Measurements from ENCODE around the gene SVBP.

Gene SVBP

DNA sequence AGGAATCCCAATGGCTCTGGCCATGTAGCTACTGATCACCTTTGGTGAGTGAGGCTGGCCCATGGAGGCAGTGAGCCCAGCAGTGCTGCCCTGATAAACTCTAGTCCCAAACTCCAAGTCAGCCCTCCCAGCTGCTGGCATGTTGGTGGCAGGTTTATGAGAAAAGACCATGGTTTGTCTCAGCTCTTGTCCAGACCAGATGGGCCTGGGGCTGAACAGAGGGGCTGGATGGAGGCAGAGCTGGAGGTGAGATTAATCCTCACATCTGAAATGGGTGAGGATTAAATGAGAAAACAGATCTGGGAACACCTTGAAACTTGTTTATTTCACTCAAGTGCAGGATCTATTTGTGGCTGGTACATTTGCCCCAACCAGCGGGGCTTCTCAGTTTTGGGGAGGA lies 29.2 kb downstream of the SVBP start:
- H3K4me3 ChIP-seq (ENCODE audit: low read depth, low read length): no peak overlapping the region
- no peak for DNase-seq (ENCODE audit: low read depth)
- TF ChIP-seq, protein P1, sequence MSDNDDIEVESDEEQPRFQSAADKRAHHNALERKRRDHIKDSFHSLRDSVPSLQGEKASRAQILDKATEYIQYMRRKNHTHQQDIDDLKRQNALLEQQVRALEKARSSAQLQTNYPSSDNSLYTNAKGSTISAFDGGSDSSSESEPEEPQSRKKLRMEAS (IDR thresholded peaks at IDR 0.05; ENCODE audit: low read depth, low read length): no peak
- TF ChIP-seq MYC (IDR thresholded peaks at IDR 0.05; ENCODE audit: low read depth, low read length) (no peak), POLR2A (IDR thresholded peaks at IDR 0.05; ENCODE audit: extremely low read depth, insufficient read length) (no peak)
- TF ChIP-seq, protein P2, sequence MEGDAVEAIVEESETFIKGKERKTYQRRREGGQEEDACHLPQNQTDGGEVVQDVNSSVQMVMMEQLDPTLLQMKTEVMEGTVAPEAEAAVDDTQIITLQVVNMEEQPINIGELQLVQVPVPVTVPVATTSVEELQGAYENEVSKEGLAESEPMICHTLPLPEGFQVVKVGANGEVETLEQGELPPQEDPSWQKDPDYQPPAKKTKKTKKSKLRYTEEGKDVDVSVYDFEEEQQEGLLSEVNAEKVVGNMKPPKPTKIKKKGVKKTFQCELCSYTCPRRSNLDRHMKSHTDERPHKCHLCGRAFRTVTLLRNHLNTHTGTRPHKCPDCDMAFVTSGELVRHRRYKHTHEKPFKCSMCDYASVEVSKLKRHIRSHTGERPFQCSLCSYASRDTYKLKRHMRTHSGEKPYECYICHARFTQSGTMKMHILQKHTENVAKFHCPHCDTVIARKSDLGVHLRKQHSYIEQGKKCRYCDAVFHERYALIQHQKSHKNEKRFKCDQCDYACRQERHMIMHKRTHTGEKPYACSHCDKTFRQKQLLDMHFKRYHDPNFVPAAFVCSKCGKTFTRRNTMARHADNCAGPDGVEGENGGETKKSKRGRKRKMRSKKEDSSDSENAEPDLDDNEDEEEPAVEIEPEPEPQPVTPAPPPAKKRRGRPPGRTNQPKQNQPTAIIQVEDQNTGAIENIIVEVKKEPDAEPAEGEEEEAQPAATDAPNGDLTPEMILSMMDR (IDR thresholded peaks at IDR 0.05; ENCODE audit: low read depth, low read length): no peak

DNA sequence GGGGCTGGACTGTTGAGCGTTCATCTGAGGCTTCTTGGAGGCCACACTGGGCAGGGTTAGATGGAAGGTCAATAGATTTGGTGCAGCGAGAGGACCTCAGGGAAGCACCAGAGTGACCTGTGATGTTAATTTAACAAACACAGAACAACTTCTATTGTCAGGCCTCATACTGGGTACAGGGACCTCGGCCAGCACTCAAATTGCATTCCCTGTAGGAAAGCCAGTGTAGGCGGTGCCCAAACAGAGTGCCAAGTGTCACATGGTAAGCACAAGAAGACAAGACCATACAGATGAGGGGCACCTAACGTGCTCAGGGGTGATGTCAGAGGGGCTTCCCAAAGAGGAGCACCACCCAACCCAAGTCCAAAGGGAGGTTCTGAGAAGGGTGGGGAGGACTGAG lies 31.1 kb downstream of the SVBP start:
- no peak for TF ChIP-seq POLR2A (IDR thresholded peaks at IDR 0.05; ENCODE audit: extremely low read depth, insufficient read length)
- TF ChIP-seq, protein P1 (IDR thresholded peaks at IDR 0.05; ENCODE audit: low read depth, low read length): no peak
- H3K4me3 ChIP-seq (ENCODE audit: low read depth, low read length): no peak overlapping the region
- no peak for DNase-seq (ENCODE audit: low read depth)

GRCh38 chr1:42784946-42785693 lies 32.1 kb downstream of the SVBP start, which contains the start of gene TMEM269:
Gene TMEM269 (plus strand): TSS chr1:42784991. CDS start chr1:42789894, 4,903 bp downstream.
- H3K4me3 ChIP-seq (ENCODE audit: low read depth, low read length): no peak within 1 kb of the TSS
- DNase-seq (ENCODE audit: low read depth): no peak
- TF ChIP-seq MYC (IDR thresholded peaks at IDR 0.05; ENCODE audit: low read depth, low read length) (no peak), POLR2A (IDR thresholded peaks at IDR 0.05; ENCODE audit: extremely low read depth, insufficient read length) (no peak)
- TF ChIP-seq, protein P1 (IDR thresholded peaks at IDR 0.05; ENCODE audit: low read depth, low read length): no peak
- TF ChIP-seq, protein P2 (IDR thresholded peaks at IDR 0.05; ENCODE audit: low read depth, low read length): no peak

DNA sequence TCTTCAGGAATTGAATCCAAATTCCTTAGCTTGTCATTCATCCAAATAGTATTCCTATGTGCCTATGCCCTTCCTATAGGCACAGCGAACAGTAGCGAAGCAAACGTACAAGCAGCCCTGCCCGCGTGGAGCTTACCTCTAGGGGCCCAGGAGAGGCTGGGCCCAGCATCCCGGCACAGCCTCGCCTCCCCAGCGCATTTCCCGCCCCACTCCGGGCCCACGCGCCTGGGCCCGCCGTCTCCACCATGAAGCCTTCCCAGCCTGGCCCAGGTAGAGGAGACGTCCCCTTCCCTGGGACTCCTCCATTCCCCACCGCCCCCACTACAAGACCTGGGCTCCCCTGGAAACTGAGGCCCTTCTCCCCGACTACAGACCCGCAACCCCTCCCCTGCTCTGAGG lies 32.7 kb downstream of the SVBP start:
- no peak overlapping the region for H3K4me3 ChIP-seq (ENCODE audit: low read depth, low read length)
- TF ChIP-seq, protein P2 (IDR thresholded peaks at IDR 0.05; ENCODE audit: low read depth, low read length): no peak
- TF ChIP-seq POLR2A (IDR thresholded peaks at IDR 0.05; ENCODE audit: extremely low read depth, insufficient read length): no peak
- TF ChIP-seq, protein P1 (IDR thresholded peaks at IDR 0.05; ENCODE audit: low read depth, low read length): no peak
- no peak for TF ChIP-seq MYC (IDR thresholded peaks at IDR 0.05; ENCODE audit: low read depth, low read length)
- DNase-seq (ENCODE audit: low read depth): no peak

DNA sequence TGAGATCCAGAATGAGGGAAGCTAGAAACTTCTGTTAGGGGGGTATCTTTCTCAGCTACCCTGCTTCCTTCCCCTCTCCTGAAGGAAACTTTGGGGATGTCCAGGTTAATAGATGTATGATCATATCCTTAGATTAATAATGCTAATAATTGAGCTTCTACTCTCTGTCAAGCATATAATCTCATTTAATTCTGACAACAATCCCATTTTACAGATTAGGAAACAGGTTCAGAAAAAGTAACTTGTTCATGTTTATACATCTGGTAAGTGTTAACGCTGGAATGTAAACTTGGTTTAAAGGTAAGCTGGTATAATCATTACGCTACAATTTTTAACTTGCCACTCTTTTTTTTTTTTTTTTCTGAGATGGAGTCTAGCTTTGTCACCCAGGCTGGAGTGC lies 34.1 kb downstream of the SVBP start:
- H3K4me3 ChIP-seq (ENCODE audit: low read depth, low read length): no peak overlapping the region
- DNase-seq (ENCODE audit: low read depth): no peak
- TF ChIP-seq, protein P1 (IDR thresholded peaks at IDR 0.05; ENCODE audit: low read depth, low read length): no peak
- TF ChIP-seq, protein P2 (IDR thresholded peaks at IDR 0.05; ENCODE audit: low read depth, low read length): no peak
- no peak for TF ChIP-seq MYC (IDR thresholded peaks at IDR 0.05; ENCODE audit: low read depth, low read length)
- no peak for TF ChIP-seq POLR2A (IDR thresholded peaks at IDR 0.05; ENCODE audit: extremely low read depth, insufficient read length)

- TF ChIP-seq, protein P2 (IDR thresholded peaks at IDR 0.05; ENCODE audit: low read depth, low read length): no peak
- TF ChIP-seq, protein P1 (IDR thresholded peaks at IDR 0.05; ENCODE audit: low read depth, low read length): no peak
- TF ChIP-seq MYC (IDR thresholded peaks at IDR 0.05; ENCODE audit: low read depth, low read length) (no peak), POLR2A (IDR thresholded peaks at IDR 0.05; ENCODE audit: extremely low read depth, insufficient read length) (no peak)
- DNase-seq (ENCODE audit: low read depth): no peak
- H3K4me3 ChIP-seq (ENCODE audit: low read depth, low read length): no peak overlapping the region
These were observed 37.0 kb downstream of the SVBP start for GRCh38 chr1:42780176-42780575.

Data from NB4 (cell line).